Measurements from ENCODE around the gene NCOA3.

DNA sequence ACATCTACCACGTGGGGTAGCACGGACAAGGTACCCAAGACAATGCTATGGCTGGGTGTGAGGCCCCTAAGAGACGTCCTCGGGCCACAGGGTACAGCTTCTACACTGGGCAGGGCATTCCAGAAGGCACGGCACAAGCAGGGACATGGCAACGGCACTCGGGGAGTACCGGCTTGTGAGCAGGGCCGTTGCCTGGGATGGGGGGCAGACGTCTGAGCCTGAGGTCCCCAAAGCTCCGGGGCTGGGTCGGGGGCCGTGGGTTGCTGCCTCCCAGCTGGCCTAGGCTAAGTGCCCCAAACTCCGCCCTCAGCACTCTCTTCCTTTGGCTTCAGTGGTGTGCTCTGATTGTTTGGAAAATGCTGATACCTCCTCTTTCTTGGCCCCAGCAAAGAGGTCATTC is 173.0 kb downstream of the NCOA3 start:
- TF ChIP-seq, protein P1, sequence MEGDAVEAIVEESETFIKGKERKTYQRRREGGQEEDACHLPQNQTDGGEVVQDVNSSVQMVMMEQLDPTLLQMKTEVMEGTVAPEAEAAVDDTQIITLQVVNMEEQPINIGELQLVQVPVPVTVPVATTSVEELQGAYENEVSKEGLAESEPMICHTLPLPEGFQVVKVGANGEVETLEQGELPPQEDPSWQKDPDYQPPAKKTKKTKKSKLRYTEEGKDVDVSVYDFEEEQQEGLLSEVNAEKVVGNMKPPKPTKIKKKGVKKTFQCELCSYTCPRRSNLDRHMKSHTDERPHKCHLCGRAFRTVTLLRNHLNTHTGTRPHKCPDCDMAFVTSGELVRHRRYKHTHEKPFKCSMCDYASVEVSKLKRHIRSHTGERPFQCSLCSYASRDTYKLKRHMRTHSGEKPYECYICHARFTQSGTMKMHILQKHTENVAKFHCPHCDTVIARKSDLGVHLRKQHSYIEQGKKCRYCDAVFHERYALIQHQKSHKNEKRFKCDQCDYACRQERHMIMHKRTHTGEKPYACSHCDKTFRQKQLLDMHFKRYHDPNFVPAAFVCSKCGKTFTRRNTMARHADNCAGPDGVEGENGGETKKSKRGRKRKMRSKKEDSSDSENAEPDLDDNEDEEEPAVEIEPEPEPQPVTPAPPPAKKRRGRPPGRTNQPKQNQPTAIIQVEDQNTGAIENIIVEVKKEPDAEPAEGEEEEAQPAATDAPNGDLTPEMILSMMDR (conservative IDR thresholded peaks at IDR 0.05; ENCODE audit: low read length), result no peak
- no peak for TF ChIP-seq EZH2phosphoT487 (IDR thresholded peaks at IDR 0.05; ENCODE audit: borderline replicate concordance)
